ENCODE results near the gene OR2M7. TPM values are rescaled to one million over a fixed set of nuclear protein-coding genes. Genes with fewer than 3 reads are reported as not detected.

Gene OR2M7
- not detected for total RNA-seq
- polyA plus RNA-seq = not detected
- total RNA-seq = not detected

- Histone ChIP-seq H3K9me3 (ENCODE audit: control insufficient read depth in 2 of 3, low read length in 3 of 3) (no peaks in the 10 kb centered on the region), H3K27me3 (ENCODE audit: control insufficient read depth in 2 of 2, insufficient read depth in 2 of 2, low read length in 2 of 2) (peaks cover 0 to 3% of the 10 kb centered on the region in 2 donors), H3K4me1 (ENCODE audit: control insufficient read depth in 2 of 2, insufficient read depth in 2 of 2, low read length in 2 of 2) (no peaks in the 10 kb centered on the region), H3K4me3 (ENCODE audit: low read length) (no peak within 1 kb of the TSS), H3K36me3 (ENCODE audit: control insufficient read depth in 2 of 3, insufficient read depth in 3 of 3, low read length in 3 of 3) (no peaks in the 10 kb centered on the region), H3K27ac (ENCODE audit: low read depth, low read length) (no peak within 1 kb of the TSS)
- no peak within 1 kb of the TSS for H3K27ac Mint-ChIP-seq
- peaks cover 0 to 19% (median 12%) of the 10 kb centered on the region in 5 donors for H3K27me3 Mint-ChIP-seq
- H3K9me3 Mint-ChIP-seq = peaks cover 0 to 14% (median 0%) of the 10 kb centered on the region in 11 donors
- no peak for DNase-seq
- intact Hi-C loops (cut with micrococcal nuclease) = no loop called here
- no peaks in the 10 kb centered on the region for H3K4me1 Mint-ChIP-seq
- ATAC-seq = no peak
- H3K36me3 Mint-ChIP-seq = no peaks in the 10 kb centered on the region
- no peak within 1 kb of the TSS for H3K4me3 Mint-ChIP-seq
- ChIA-PET POLR2A (no interaction called here), CTCF (no interaction called here)
Measured at GRCh38 chr1:248324468-248324867, at the start of gene OR2M7. OR2M7 (minus strand) TSS chr1:248324568; CDS start chr1:248324568, 0 bp downstream.

- no peaks in the 10 kb centered on the region for H3K36me3 ChIP-seq (ENCODE audit: control insufficient read depth in 2 of 3, insufficient read depth in 3 of 3, low read length in 3 of 3)
- no peak overlapping the region for H3K27ac ChIP-seq (ENCODE audit: low read depth, low read length)
- Mint-ChIP-seq H3K9me3 (peaks cover 0 to 1% (median 0%) of the 10 kb centered on the region in 11 donors), H3K36me3 (no peaks in the 10 kb centered on the region), H3K4me1 (peaks cover 0 to 13% (median 11%) of the 10 kb centered on the region in 7 donors), H3K27ac (peak overlapping the region in 2 of 9 donors; percentile 22 to 29), H3K27me3 (peaks cover 0 to 4% (median 0%) of the 10 kb centered on the region in 5 donors), H3K4me3 (no peak overlapping the region)
- DNase-seq (no peak), ATAC-seq (no peak)
- ChIA-PET CTCF (no interaction called here), POLR2A (no interaction called here)
- H3K4me1 ChIP-seq (ENCODE audit: control insufficient read depth in 2 of 2, insufficient read depth in 2 of 2, low read length in 2 of 2) = peaks cover 0 to 8% of the 10 kb centered on the region in 2 donors
- no peak overlapping the region for H3K4me3 ChIP-seq (ENCODE audit: low read length)
- no peaks in the 10 kb centered on the region for H3K27me3 ChIP-seq (ENCODE audit: control insufficient read depth in 2 of 2, insufficient read depth in 2 of 2, low read length in 2 of 2)
- no peaks in the 10 kb centered on the region for H3K9me3 ChIP-seq (ENCODE audit: control insufficient read depth in 2 of 3, low read length in 3 of 3)
- intact Hi-C loops (cut with micrococcal nuclease) = no loop called here
Measured at GRCh38 chr1:248373761-248374160, 49.4 kb upstream of the OR2M7 start.

GRCh38 chr1:248372394-248372793 lies 48.0 kb upstream of the OR2M7 start:
- no peaks in the 10 kb centered on the region for H3K36me3 ChIP-seq (ENCODE audit: control insufficient read depth in 2 of 3, insufficient read depth in 3 of 3, low read length in 3 of 3)
- peaks cover 0 to 8% of the 10 kb centered on the region in 2 donors for H3K4me1 ChIP-seq (ENCODE audit: control insufficient read depth in 2 of 2, insufficient read depth in 2 of 2, low read length in 2 of 2)
- H3K9me3 ChIP-seq (ENCODE audit: control insufficient read depth in 2 of 3, low read length in 3 of 3) = no peaks in the 10 kb centered on the region
- ATAC-seq (no peak), DNase-seq (peak in 6 of 9 donors; percentile 1 to 31 (median 20))
- Mint-ChIP-seq H3K9me3 (peaks cover 0 to 1% (median 0%) of the 10 kb centered on the region in 11 donors), H3K4me1 (peaks cover 0 to 13% (median 11%) of the 10 kb centered on the region in 7 donors), H3K36me3 (no peaks in the 10 kb centered on the region), H3K27me3 (peaks cover 0 to 4% (median 0%) of the 10 kb centered on the region in 5 donors), H3K4me3 (peak overlapping the region in 2 of 10 donors; percentile 1 to 17), H3K27ac (peak overlapping the region in 7 of 9 donors; percentile 9 to 85 (median 35))
- H3K27me3 ChIP-seq (ENCODE audit: control insufficient read depth in 2 of 2, insufficient read depth in 2 of 2, low read length in 2 of 2) = no peaks in the 10 kb centered on the region
- CTCF ChIA-PET = interaction anchor here (0.6 kb wide), 1 partner anchor 32 kb away, joined by 3 read pairs; no protein-coding TSS in a partner anchor
- no peak overlapping the region for H3K27ac ChIP-seq (ENCODE audit: low read depth, low read length)
- POLR2A ChIA-PET = interaction anchor here (0.7 kb wide), 1 partner anchor 110 kb away, joined by 4 read pairs; no protein-coding TSS in a partner anchor
- intact Hi-C loops (cut with micrococcal nuclease) = no loop called here
- H3K4me3 ChIP-seq (ENCODE audit: low read length) = no peak overlapping the region

GRCh38 chr1:248366609-248367008 lies 42.2 kb upstream of the OR2M7 start:
- intact Hi-C loops (cut with micrococcal nuclease) = no loop called here
- Histone ChIP-seq H3K27me3 (ENCODE audit: control insufficient read depth in 2 of 2, insufficient read depth in 2 of 2, low read length in 2 of 2) (no peaks in the 10 kb centered on the region), H3K9me3 (ENCODE audit: control insufficient read depth in 2 of 3, low read length in 3 of 3) (no peaks in the 10 kb centered on the region), H3K36me3 (ENCODE audit: control insufficient read depth in 2 of 3, insufficient read depth in 3 of 3, low read length in 3 of 3) (no peaks in the 10 kb centered on the region), H3K27ac (ENCODE audit: low read depth, low read length) (no peak overlapping the region), H3K4me3 (ENCODE audit: low read length) (no peak overlapping the region), H3K4me1 (ENCODE audit: control insufficient read depth in 2 of 2, insufficient read depth in 2 of 2, low read length in 2 of 2) (no peaks in the 10 kb centered on the region)
- DNase-seq (no peak), ATAC-seq (no peak)
- H3K36me3 Mint-ChIP-seq = peaks cover 0 to 3% (median 0%) of the 10 kb centered on the region in 5 donors
- no peak overlapping the region for H3K4me3 Mint-ChIP-seq
- no peak overlapping the region for H3K27ac Mint-ChIP-seq
- ChIA-PET CTCF (no interaction called here), POLR2A (no interaction called here)
- H3K4me1 Mint-ChIP-seq = no peaks in the 10 kb centered on the region
- peaks cover 0 to 32% (median 14%) of the 10 kb centered on the region in 5 donors for H3K27me3 Mint-ChIP-seq
- peaks cover 0 to 7% (median 0%) of the 10 kb centered on the region in 11 donors for H3K9me3 Mint-ChIP-seq

GRCh38 chr1:248361121-248361715 lies 36.9 kb upstream of the OR2M7 start, which contains the start of gene OR2T4:
OR2T4 (plus strand) TSS chr1:248361665; CDS start chr1:248361665, 0 bp downstream.
- ChIA-PET CTCF (no interaction called here), POLR2A (no interaction called here)
- H3K9me3 ChIP-seq (ENCODE audit: control insufficient read depth in 2 of 3, low read length in 3 of 3) = no peaks in the 10 kb centered on the region
- Mint-ChIP-seq H3K27me3 (peaks cover 0 to 32% (median 14%) of the 10 kb centered on the region in 5 donors), H3K27ac (no peak within 1 kb of the TSS), H3K36me3 (peaks cover 0 to 3% (median 0%) of the 10 kb centered on the region in 5 donors), H3K4me1 (no peaks in the 10 kb centered on the region), H3K4me3 (no peak within 1 kb of the TSS), H3K9me3 (peaks cover 0 to 7% (median 0%) of the 10 kb centered on the region in 11 donors)
- no peaks in the 10 kb centered on the region for H3K27me3 ChIP-seq (ENCODE audit: control insufficient read depth in 2 of 2, insufficient read depth in 2 of 2, low read length in 2 of 2)
- ATAC-seq (no peak), DNase-seq (no peak)
- H3K36me3 ChIP-seq (ENCODE audit: control insufficient read depth in 2 of 3, insufficient read depth in 3 of 3, low read length in 3 of 3) = no peaks in the 10 kb centered on the region
- H3K27ac ChIP-seq (ENCODE audit: low read depth, low read length) = no peak within 1 kb of the TSS
- no peaks in the 10 kb centered on the region for H3K4me1 ChIP-seq (ENCODE audit: control insufficient read depth in 2 of 2, insufficient read depth in 2 of 2, low read length in 2 of 2)
- no peak within 1 kb of the TSS for H3K4me3 ChIP-seq (ENCODE audit: low read length)
- intact Hi-C loops (cut with micrococcal nuclease) = no loop called here

- peaks cover 0 to 3% (median 0%) of the 10 kb centered on the region in 5 donors for H3K36me3 Mint-ChIP-seq
- intact Hi-C loops (cut with micrococcal nuclease) = no loop called here
- ChIA-PET CTCF (no interaction called here), POLR2A (no interaction called here)
- no peak overlapping the region for H3K4me3 Mint-ChIP-seq
- Histone ChIP-seq H3K27me3 (ENCODE audit: control insufficient read depth in 2 of 2, insufficient read depth in 2 of 2, low read length in 2 of 2) (no peaks in the 10 kb centered on the region), H3K4me1 (ENCODE audit: control insufficient read depth in 2 of 2, insufficient read depth in 2 of 2, low read length in 2 of 2) (no peaks in the 10 kb centered on the region), H3K4me3 (ENCODE audit: low read length) (no peak overlapping the region), H3K9me3 (ENCODE audit: control insufficient read depth in 2 of 3, low read length in 3 of 3) (no peaks in the 10 kb centered on the region), H3K36me3 (ENCODE audit: control insufficient read depth in 2 of 3, insufficient read depth in 3 of 3, low read length in 3 of 3) (no peaks in the 10 kb centered on the region), H3K27ac (ENCODE audit: low read depth, low read length) (no peak overlapping the region)
- H3K4me1 Mint-ChIP-seq = no peaks in the 10 kb centered on the region
- no peak overlapping the region for H3K27ac Mint-ChIP-seq
- H3K9me3 Mint-ChIP-seq = peaks cover 0 to 4% (median 0%) of the 10 kb centered on the region in 11 donors
- ATAC-seq (no peak), DNase-seq (no peak)
- H3K27me3 Mint-ChIP-seq = peaks cover 0 to 26% (median 10%) of the 10 kb centered on the region in 5 donors
Measured at GRCh38 chr1:248359415-248359814, 35.0 kb upstream of the OR2M7 start.

- Histone ChIP-seq H3K4me3 (ENCODE audit: low read length) (no peak within 1 kb of the TSS), H3K36me3 (ENCODE audit: control insufficient read depth in 2 of 3, insufficient read depth in 3 of 3, low read length in 3 of 3) (no peaks in the 10 kb centered on the region), H3K27ac (ENCODE audit: low read depth, low read length) (no peak within 1 kb of the TSS), H3K9me3 (ENCODE audit: control insufficient read depth in 2 of 3, low read length in 3 of 3) (no peaks in the 10 kb centered on the region), H3K27me3 (ENCODE audit: control insufficient read depth in 2 of 2, insufficient read depth in 2 of 2, low read length in 2 of 2) (no peaks in the 10 kb centered on the region), H3K4me1 (ENCODE audit: control insufficient read depth in 2 of 2, insufficient read depth in 2 of 2, low read length in 2 of 2) (no peaks in the 10 kb centered on the region)
- Mint-ChIP-seq H3K4me3 (no peak within 1 kb of the TSS), H3K9me3 (no peaks in the 10 kb centered on the region), H3K27ac (no peak within 1 kb of the TSS), H3K36me3 (no peaks in the 10 kb centered on the region), H3K4me1 (no peaks in the 10 kb centered on the region), H3K27me3 (peaks cover 0 to 37% (median 19%) of the 10 kb centered on the region in 5 donors)
- ChIA-PET POLR2A (no interaction called here), CTCF (no interaction called here)
- intact Hi-C loops (cut with micrococcal nuclease) = no loop called here
- ATAC-seq (no peak), DNase-seq (no peak)
Measured at GRCh38 chr1:248348475-248348874, 24.1 kb upstream of the OR2M7 start, which contains the start of gene OR14C36. OR14C36 (plus strand) TSS chr1:248348775; CDS start chr1:248348775, 0 bp downstream.

Measured in naive thymus-derived CD4-positive, alpha-beta T cell (primary cell).